Naive thymus-derived CD4-positive, alpha-beta T cell (primary cell): ENCODE results near the gene AMTN. TPM values are rescaled to one million over a fixed set of nuclear protein-coding genes. Genes with fewer than 3 reads are reported as not detected.
"Not testable (repeated sequence)": the region's sequence is repeated elsewhere in the genome, so short reads cannot be mapped to it uniquely, and the experiment has no call there.

ENCODE experiments used
- ATAC-seq: fragments of 150-1000 bp; cut with Tn5 transposase; 2 replicates; pipeline ENCODE4 v1.10.0; 2021; ENCODE audit warnings: mild to moderate bottlenecking, moderate library complexity
- CTCF ChIA-PET: fragments of 350-600 bp; sonication (Branson Sonifier 250); formaldehyde crosslinking; loops from one replicate; lab custom pipeline; 2021; ENCODE audit warnings: antibody characterized with exemption; lab: Charles Lee
- POLR2A ChIA-PET: fragments of 350-600 bp; sonication (Branson Sonifier 250); formaldehyde crosslinking; loops from one replicate; lab custom pipeline; 2021; ENCODE audit warnings: antibody characterized with exemption, inconsistent platforms; lab: Charles Lee
- DNase-seq, 9 donors: peaks; one replicate each; pipeline versions ENCODE4 v3.0.0 to v3.0.0-alpha.2; 2020 to 2022; ENCODE audit warnings: mixed read lengths in 1 of 9
- H3K27ac ChIP-seq: one replicate; pipeline ENCODE4 v1.7.0; 2013; ENCODE audit warnings: mild to moderate bottlenecking, low read depth, low read length, moderate library complexity
- H3K27me3 ChIP-seq, 2 donors: one replicate each; pipeline ENCODE4 v1.7.0; 2013; ENCODE audit warnings: low read length in 2 of 2, mild to moderate bottlenecking in 2 of 2, moderate library complexity in 2 of 2; ENCODE audit not compliant: control insufficient read depth in 2 of 2, insufficient read depth in 2 of 2
- H3K36me3 ChIP-seq, 3 experiments: 1 replicate in 2 of 3; 2 replicates in 1 of 3; pipeline ENCODE4 v1.7.0; 2013; ENCODE audit warnings: low read length in 3 of 3, mild to moderate bottlenecking in 3 of 3, moderate library complexity in 1 of 3; ENCODE audit not compliant: insufficient read depth in 3 of 3, control insufficient read depth in 2 of 3
- H3K4me1 ChIP-seq, 2 donors: one replicate each; pipeline ENCODE4 v1.7.0; 2013; ENCODE audit warnings: low read length in 2 of 2, mild to moderate bottlenecking in 2 of 2, moderate library complexity in 1 of 2; ENCODE audit not compliant: control insufficient read depth in 2 of 2, insufficient read depth in 2 of 2
- H3K4me3 ChIP-seq: 2 replicates; pipeline ENCODE4 v1.7.0; 2013; ENCODE audit warnings: mild to moderate bottlenecking, low read length
- H3K9me3 ChIP-seq, 3 experiments: 1 replicate in 2 of 3; 2 replicates in 1 of 3; pipeline ENCODE4 v1.7.0; 2013; ENCODE audit warnings: low read length in 3 of 3; ENCODE audit not compliant: control insufficient read depth in 2 of 3
- H3K27ac Mint-ChIP-seq, 9 donors: one replicate each; pipeline ENCODE4 v1.8.0; 2020 to 2022; ENCODE audit warnings: mixed read lengths in 9 of 9, mild to moderate bottlenecking in 8 of 9, moderate library complexity in 5 of 9, inconsistent platforms in 2 of 9
- H3K27me3 Mint-ChIP-seq, 5 donors: one replicate each; pipeline ENCODE4 v1.8.0; 2021 to 2022; ENCODE audit warnings: mixed read lengths in 5 of 5, mild to moderate bottlenecking in 1 of 5
- H3K36me3 Mint-ChIP-seq, 5 donors: one replicate each; pipeline ENCODE4 v1.8.0; 2020 to 2022; ENCODE audit warnings: mixed read lengths in 5 of 5, mild to moderate bottlenecking in 3 of 5, inconsistent platforms in 1 of 5
- H3K4me1 Mint-ChIP-seq, 7 donors: one replicate each; pipeline ENCODE4 v1.8.0; 2020 to 2022; ENCODE audit warnings: mixed read lengths in 7 of 7, mild to moderate bottlenecking in 3 of 7, inconsistent platforms in 1 of 7
- H3K4me3 Mint-ChIP-seq, 10 donors: one replicate each; pipeline ENCODE4 v1.8.0; 2020 to 2022; ENCODE audit warnings: mild to moderate bottlenecking in 10 of 10, mixed read lengths in 10 of 10, moderate library complexity in 6 of 10, inconsistent platforms in 2 of 10
- H3K9me3 Mint-ChIP-seq, 11 donors: one replicate each; pipeline ENCODE4 v1.8.0; 2020 to 2022; ENCODE audit warnings: mixed read lengths in 11 of 11, mild to moderate bottlenecking in 4 of 11, inconsistent platforms in 1 of 11, moderate library complexity in 1 of 11
- intact Hi-C, 2 donors: fragments of 100-400 bp; cut with micrococcal nuclease; formaldehyde crosslinking; loops; one replicate each; pipeline ENCODE4 v1.15.1; 2023
- polyA plus RNA-seq, 2 donors: library from polyadenylated mRNA; unstranded; fragments of 300-500 nt; fragmentation: Illumina TruSeq; gene quantifications; one replicate each; pipeline ENCODE4 v1.2.3, GENCODE V29; 2021
- total RNA-seq, 6 experiments: library from RNA in 5 of 6; stranded (reverse) in 5 of 6; gene quantifications; 1 replicate in 5 of 6; 2 replicates in 1 of 6; pipeline ENCODE4 v1.2.3 and lab custom pipeline; 2021 to 2026

The AMTN gene
- total and polyA plus RNA-seq, 7 experiments from 2014 or later, result not detected

DNA sequence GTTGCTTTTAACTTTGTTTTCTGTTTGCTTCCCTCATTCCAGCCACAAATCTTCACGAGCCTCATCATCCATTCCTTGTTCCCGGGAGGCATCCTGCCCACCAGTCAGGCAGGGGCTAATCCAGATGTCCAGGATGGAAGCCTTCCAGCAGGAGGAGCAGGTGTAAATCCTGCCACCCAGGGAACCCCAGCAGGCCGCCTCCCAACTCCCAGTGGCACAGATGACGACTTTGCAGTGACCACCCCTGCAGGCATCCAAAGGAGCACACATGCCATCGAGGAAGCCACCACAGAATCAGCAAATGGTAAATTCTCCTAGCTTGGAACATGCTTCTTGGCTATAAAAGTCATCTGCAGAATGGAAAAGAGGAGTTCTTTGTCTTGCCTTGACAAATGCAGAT, 12.6 kb downstream of the AMTN start:
- Mint-ChIP-seq H3K36me3 (no peaks in the 10 kb centered on the region), H3K27ac (no peak overlapping the region), H3K9me3 (no peaks in the 10 kb centered on the region), H3K4me3 (no peak overlapping the region), H3K4me1 (no peaks in the 10 kb centered on the region), H3K27me3 (peaks cover 0 to 24% (median 22%) of the 10 kb centered on the region in 5 donors)
- Histone ChIP-seq H3K4me1 (no peaks in the 10 kb centered on the region), H3K36me3 (no peaks in the 10 kb centered on the region), H3K27me3 (no peaks in the 10 kb centered on the region), H3K4me3 (no peak overlapping the region), H3K9me3 (no peaks in the 10 kb centered on the region), H3K27ac (no peak overlapping the region)
- POLR2A ChIA-PET, result no interaction called here
- DNase-seq (no peak), ATAC-seq (no peak)
- CTCF ChIA-PET, result no interaction called here
- intact Hi-C loops, result no loop called here

DNA sequence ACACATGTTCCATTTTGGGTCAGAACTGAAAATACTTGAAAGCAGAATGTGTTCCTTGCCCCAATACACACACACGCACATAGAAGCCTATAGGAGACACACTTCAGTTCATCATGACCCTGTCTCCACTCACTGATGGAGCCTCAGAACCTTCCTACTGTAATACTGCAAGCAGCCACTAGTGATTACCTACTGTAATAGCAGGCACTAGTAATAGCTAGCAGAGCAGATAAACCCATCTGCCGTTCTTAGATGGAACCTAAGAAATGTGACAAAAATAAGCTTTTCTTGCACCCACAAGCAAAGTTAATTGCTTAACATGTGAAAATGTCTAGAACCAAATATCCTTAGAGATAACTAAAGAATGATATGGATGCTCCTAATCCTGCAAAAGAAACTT, 13.6 kb downstream of the AMTN start:
- Mint-ChIP-seq H3K4me1 (no peaks in the 10 kb centered on the region), H3K4me3 (no peak overlapping the region), H3K9me3 (peaks cover 0 to 3% (median 0%) of the 10 kb centered on the region in 11 donors), H3K36me3 (no peaks in the 10 kb centered on the region), H3K27ac (no peak overlapping the region), H3K27me3 (peaks cover 0 to 27% (median 18%) of the 10 kb centered on the region in 5 donors)
- no peaks in the 10 kb centered on the region for H3K4me1 ChIP-seq
- ATAC-seq, result no peak
- intact Hi-C loops, result no loop called here
- no peak overlapping the region for H3K4me3 ChIP-seq
- no peaks in the 10 kb centered on the region for H3K9me3 ChIP-seq
- POLR2A ChIA-PET, result no interaction called here
- H3K27ac ChIP-seq, result no peak overlapping the region
- DNase-seq, result no peak
- no peaks in the 10 kb centered on the region for H3K27me3 ChIP-seq
- H3K36me3 ChIP-seq, result no peaks in the 10 kb centered on the region
- CTCF ChIA-PET, result no interaction called here

DNA sequence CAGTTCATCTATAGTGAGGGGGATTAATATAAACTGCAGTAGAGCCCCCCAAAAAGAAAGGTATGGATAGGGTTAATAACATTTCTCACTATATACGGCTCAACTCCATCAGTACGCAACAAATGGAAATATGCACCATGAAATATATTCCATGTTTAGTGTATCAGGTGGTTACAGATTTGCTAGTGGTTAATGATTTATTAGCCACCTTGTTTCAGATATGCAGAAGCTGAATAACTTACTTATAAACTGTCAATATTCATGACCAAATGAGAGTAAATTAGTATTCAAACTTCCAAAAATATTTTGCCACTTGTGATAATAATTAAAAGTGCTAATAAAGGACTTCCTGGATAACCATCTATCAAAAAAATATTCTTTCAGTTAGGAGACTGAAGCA, 14.8 kb downstream of the AMTN start:
- no peak for DNase-seq
- intact Hi-C loops, result no loop called here
- no peak for ATAC-seq
- CTCF ChIA-PET, result no interaction called here
- no peak overlapping the region for H3K27ac ChIP-seq
- H3K9me3 ChIP-seq, result no peaks in the 10 kb centered on the region
- H3K4me3 ChIP-seq, result no peak overlapping the region
- no peaks in the 10 kb centered on the region for H3K36me3 ChIP-seq
- no peaks in the 10 kb centered on the region for H3K4me1 ChIP-seq
- H3K27ac Mint-ChIP-seq, result no peak overlapping the region
- H3K27me3 ChIP-seq, result no peaks in the 10 kb centered on the region
- H3K9me3 Mint-ChIP-seq, result peaks cover 0 to 5% (median 0%) of the 10 kb centered on the region in 11 donors
- H3K4me3 Mint-ChIP-seq, result no peak overlapping the region
- peaks cover 0 to 27% (median 17%) of the 10 kb centered on the region in 5 donors for H3K27me3 Mint-ChIP-seq
- POLR2A ChIA-PET, result no interaction called here
- H3K4me1 Mint-ChIP-seq, result no peaks in the 10 kb centered on the region
- H3K36me3 Mint-ChIP-seq, result no peaks in the 10 kb centered on the region

DNA sequence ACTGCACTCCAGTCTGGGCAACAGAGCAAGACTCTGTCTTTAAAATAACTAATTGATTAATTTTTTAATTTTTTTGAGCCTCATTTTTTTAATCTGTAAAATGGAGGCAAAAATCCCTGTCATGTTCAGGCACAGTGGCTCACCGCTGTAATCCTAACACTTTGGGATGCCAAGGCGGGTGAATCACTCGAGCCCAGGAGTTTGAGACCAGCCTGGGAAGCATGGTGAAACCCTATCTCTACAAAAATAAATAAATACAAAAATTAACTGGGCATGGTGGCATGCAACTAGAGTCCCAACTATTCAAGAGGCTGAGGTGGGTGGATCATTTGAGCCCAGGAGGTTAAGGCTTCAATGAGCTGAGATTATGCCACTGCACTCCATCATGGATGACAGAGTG, 15.4 kb downstream of the AMTN start:
- Mint-ChIP-seq H3K36me3 (no peaks in the 10 kb centered on the region), H3K27me3 (peaks cover 0 to 27% (median 17%) of the 10 kb centered on the region in 5 donors), H3K4me3 (no peak overlapping the region), H3K9me3 (peaks cover 0 to 5% (median 0%) of the 10 kb centered on the region in 11 donors), H3K4me1 (no peaks in the 10 kb centered on the region), H3K27ac (no peak overlapping the region)
- ATAC-seq (no peak), DNase-seq (no peak)
- H3K36me3 ChIP-seq, result no peaks in the 10 kb centered on the region
- H3K9me3 ChIP-seq, result no peaks in the 10 kb centered on the region
- no peak overlapping the region for H3K27ac ChIP-seq
- no peaks in the 10 kb centered on the region for H3K4me1 ChIP-seq
- CTCF ChIA-PET, result no interaction called here
- H3K27me3 ChIP-seq, result no peaks in the 10 kb centered on the region
- POLR2A ChIA-PET, result no interaction called here
- no peak overlapping the region for H3K4me3 ChIP-seq
- intact Hi-C loops, result no loop called here

DNA sequence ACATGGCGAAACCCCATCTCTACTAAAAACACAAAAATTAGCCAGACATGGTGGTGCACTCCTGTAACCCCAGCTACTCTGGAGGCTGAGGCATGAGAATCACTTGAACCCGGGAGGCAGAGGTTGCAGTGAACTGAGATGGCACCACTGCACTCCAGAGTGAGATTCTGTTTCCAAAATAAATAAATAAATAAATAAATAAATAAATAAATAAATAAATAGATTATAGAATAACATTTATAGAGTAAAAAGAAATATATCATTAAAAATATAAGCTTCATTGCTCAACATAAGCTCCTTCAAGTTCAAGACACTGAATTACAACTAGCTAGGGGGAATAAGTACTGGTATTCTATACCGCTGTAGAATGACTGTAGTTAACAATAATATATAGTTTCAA, 16.5 kb downstream of the AMTN start:
- H3K27me3 ChIP-seq, H3K4me3 ChIP-seq, ATAC-seq, H3K9me3 ChIP-seq, CTCF ChIA-PET, H3K4me1 ChIP-seq, H3K27ac Mint-ChIP-seq, H3K27ac ChIP-seq, H3K36me3 Mint-ChIP-seq, DNase-seq, H3K4me3 Mint-ChIP-seq, H3K4me1 Mint-ChIP-seq, H3K9me3 Mint-ChIP-seq, POLR2A ChIA-PET, H3K36me3 ChIP-seq, intact Hi-C loops: not testable (repeated sequence)
- H3K27me3 Mint-ChIP-seq, result peaks cover 0 to 23% (median 16%) of the 10 kb centered on the region in 5 donors

DNA sequence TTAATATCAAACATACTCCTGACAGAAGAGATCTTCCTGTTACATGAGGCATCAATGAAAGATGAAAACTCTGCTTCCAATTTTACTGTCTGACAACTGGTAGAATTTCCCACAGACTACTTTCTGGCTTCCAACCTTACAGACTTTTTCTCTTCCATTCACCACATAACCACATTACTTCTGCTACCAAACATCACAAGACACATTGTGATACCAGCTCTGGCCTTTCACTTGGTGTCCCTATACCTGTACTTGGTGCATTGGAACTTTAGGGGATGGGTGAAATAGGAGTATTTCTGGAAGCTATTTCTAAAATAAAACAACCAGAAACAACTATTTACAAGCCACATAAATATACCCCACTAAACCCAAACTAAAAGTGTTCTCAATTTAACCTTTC, 20.5 kb downstream of the AMTN start:
- DNase-seq, result no peak
- Mint-ChIP-seq H3K27ac (no peak overlapping the region), H3K9me3 (peaks cover 0 to 5% (median 0%) of the 10 kb centered on the region in 11 donors), H3K27me3 (peaks cover 3 to 21% (median 15%) of the 10 kb centered on the region in 5 donors), H3K4me1 (no peaks in the 10 kb centered on the region), H3K4me3 (no peak overlapping the region), H3K36me3 (no peaks in the 10 kb centered on the region)
- CTCF ChIA-PET, result no interaction called here
- no peaks in the 10 kb centered on the region for H3K27me3 ChIP-seq
- POLR2A ChIA-PET, result no interaction called here
- H3K27ac ChIP-seq, result no peak overlapping the region
- H3K4me3 ChIP-seq, result no peak overlapping the region
- intact Hi-C loops, result no loop called here
- ATAC-seq, result no peak
- H3K36me3 ChIP-seq, result no peaks in the 10 kb centered on the region
- H3K4me1 ChIP-seq, result no peaks in the 10 kb centered on the region
- no peaks in the 10 kb centered on the region for H3K9me3 ChIP-seq

DNA sequence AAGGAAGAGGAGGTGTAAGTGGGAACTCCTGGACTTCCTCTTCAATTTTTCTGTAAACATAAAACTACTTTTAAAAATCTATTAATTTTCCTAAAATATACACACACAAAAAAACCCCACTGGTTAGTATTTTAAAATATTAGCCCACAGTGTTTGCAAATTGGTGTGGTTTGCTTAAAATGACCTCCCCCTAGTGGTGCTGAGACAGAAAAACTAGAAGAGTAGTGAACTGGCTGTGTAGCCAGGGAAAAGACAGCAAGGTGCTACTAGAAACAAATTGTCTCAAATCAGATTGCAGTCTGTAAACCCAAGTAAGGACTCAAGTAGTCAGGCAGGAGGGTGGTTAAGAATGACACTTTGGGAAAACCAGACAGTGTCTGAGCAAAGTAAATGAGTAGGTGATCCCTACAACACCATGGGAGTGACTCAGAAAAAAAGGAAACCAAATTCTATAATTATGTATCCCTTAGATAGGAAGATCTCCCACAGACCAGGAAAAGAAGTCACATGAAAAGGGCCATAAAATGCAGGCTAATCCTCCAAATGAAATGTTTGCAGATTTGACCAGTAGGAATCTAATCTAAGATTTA, 26.0 kb downstream of the AMTN start:
- H3K36me3 Mint-ChIP-seq, result no peaks in the 10 kb centered on the region
- H3K9me3 Mint-ChIP-seq, result peaks cover 0 to 4% (median 0%) of the 10 kb centered on the region in 11 donors
- H3K27me3 Mint-ChIP-seq, result peaks cover 3 to 29% (median 15%) of the 10 kb centered on the region in 5 donors
- H3K4me3 Mint-ChIP-seq, result no peak overlapping the region
- intact Hi-C loops, result no loop called here
- Histone ChIP-seq H3K36me3 (no peaks in the 10 kb centered on the region), H3K27me3 (peaks cover 0 to 2% of the 10 kb centered on the region in 2 donors), H3K9me3 (no peaks in the 10 kb centered on the region), H3K4me3 (no peak overlapping the region), H3K4me1 (no peaks in the 10 kb centered on the region), H3K27ac (no peak overlapping the region)
- H3K4me1 Mint-ChIP-seq, result no peaks in the 10 kb centered on the region
- ChIA-PET POLR2A (no interaction called here), CTCF (no interaction called here)
- H3K27ac Mint-ChIP-seq, result no peak overlapping the region
- DNase-seq, result no peak
- no peak for ATAC-seq
